ENCODE results near the gene KRTAP9-1.
A peak's percentile ranks its signal among the peaks of the same experiment; 100 is the strongest.
"Not testable (repeated sequence)": the region's sequence is repeated elsewhere in the genome, so short reads cannot be mapped to it uniquely, and the experiment has no call there.

The KRTAP9-1 gene

GRCh38 chr17:41189837-41190318, at the start of gene KRTAP9-1:
Gene KRTAP9-1, plus strand, starts transcription at chr17:41189887. Its CDS starts 0 bp downstream, at chr17:41189887.
- DNase-seq, result not testable (repeated sequence)

GRCh38 chr17:41140360-41141131, 49.1 kb upstream of the KRTAP9-1 start, which contains the start of gene KRTAP4-6:
Gene KRTAP4-6, minus strand, starts transcription at chr17:41140544. Its CDS starts 57 bp downstream, at chr17:41140487.
- peak; percentile 94 for DNase-seq

- no peak for DNase-seq
Observed at GRCh38 chr17:41141361-41141760, 48.3 kb upstream of the KRTAP9-1 start.

GRCh38 chr17:41144846-41145245, 44.8 kb upstream of the KRTAP9-1 start:
- DNase-seq, result no peak

- no peak for DNase-seq
Observed at GRCh38 chr17:41145261-41145660, 44.4 kb upstream of the KRTAP9-1 start.

GRCh38 chr17:41147531-41148204, 42.0 kb upstream of the KRTAP9-1 start:
- DNase-seq, result no peak

- DNase-seq, result not testable (repeated sequence)
Observed at GRCh38 chr17:41148971-41149651, 40.6 kb upstream of the KRTAP9-1 start.

- DNase-seq, result no peak
Observed at GRCh38 chr17:41149652-41149985, 40.1 kb upstream of the KRTAP9-1 start, which contains the start of gene KRTAP4-5. Gene KRTAP4-5, minus strand, starts transcription at chr17:41149825. Its CDS starts 58 bp downstream, at chr17:41149767.

GRCh38 chr17:41150026-41150425, 39.7 kb upstream of the KRTAP9-1 start:
- no peak for DNase-seq

GRCh38 chr17:41151525-41151924, 38.2 kb upstream of the KRTAP9-1 start:
- DNase-seq, result no peak

GRCh38 chr17:41153856-41154255, 35.8 kb upstream of the KRTAP9-1 start:
- no peak for DNase-seq

GRCh38 chr17:41160190-41160589, 29.5 kb upstream of the KRTAP9-1 start:
- not testable (repeated sequence) for DNase-seq

- no peak for DNase-seq
Observed at GRCh38 chr17:41160648-41161047, 29.0 kb upstream of the KRTAP9-1 start, which contains the start of gene KRTAP4-4. Gene KRTAP4-4, minus strand, starts transcription at chr17:41160748. Its CDS starts 57 bp downstream, at chr17:41160691.

GRCh38 chr17:41163828-41164227, 25.9 kb upstream of the KRTAP9-1 start:
- DNase-seq, result peak; percentile 5

- DNase-seq, result no peak
Observed at GRCh38 chr17:41167561-41167960, 22.1 kb upstream of the KRTAP9-1 start.

- no peak for DNase-seq
Observed at GRCh38 chr17:41168121-41168520, 21.6 kb upstream of the KRTAP9-1 start, which contains the start of gene KRTAP4-3. Gene KRTAP4-3, minus strand, starts transcription at chr17:41168221. Its CDS starts 49 bp downstream, at chr17:41168172.

GRCh38 chr17:41171886-41172285, 17.8 kb upstream of the KRTAP9-1 start:
- DNase-seq, result peak; percentile 31

GRCh38 chr17:41176744-41177387, 12.8 kb upstream of the KRTAP9-1 start:
- no peak for DNase-seq

GRCh38 chr17:41177727-41178271, 11.9 kb upstream of the KRTAP9-1 start, which contains the start of gene KRTAP4-2:
Gene KRTAP4-2, minus strand, starts transcription at chr17:41178221. Its CDS starts 57 bp downstream, at chr17:41178164.
- DNase-seq, result no peak

- DNase-seq, result peak; percentile 47
Observed at GRCh38 chr17:41178341-41178740, 11.3 kb upstream of the KRTAP9-1 start.

GRCh38 chr17:41178843-41179616, 10.7 kb upstream of the KRTAP9-1 start:
- peak; percentile 50 for DNase-seq

Data from fibroblast of skin of right quadriceps (primary cell).